ENCODE measurements around the gene SRF.
"Not testable (repeated sequence)": the region's sequence is repeated elsewhere in the genome, so short reads cannot be mapped to it uniquely, and the experiment has no call there.

The SRF gene

DNA sequence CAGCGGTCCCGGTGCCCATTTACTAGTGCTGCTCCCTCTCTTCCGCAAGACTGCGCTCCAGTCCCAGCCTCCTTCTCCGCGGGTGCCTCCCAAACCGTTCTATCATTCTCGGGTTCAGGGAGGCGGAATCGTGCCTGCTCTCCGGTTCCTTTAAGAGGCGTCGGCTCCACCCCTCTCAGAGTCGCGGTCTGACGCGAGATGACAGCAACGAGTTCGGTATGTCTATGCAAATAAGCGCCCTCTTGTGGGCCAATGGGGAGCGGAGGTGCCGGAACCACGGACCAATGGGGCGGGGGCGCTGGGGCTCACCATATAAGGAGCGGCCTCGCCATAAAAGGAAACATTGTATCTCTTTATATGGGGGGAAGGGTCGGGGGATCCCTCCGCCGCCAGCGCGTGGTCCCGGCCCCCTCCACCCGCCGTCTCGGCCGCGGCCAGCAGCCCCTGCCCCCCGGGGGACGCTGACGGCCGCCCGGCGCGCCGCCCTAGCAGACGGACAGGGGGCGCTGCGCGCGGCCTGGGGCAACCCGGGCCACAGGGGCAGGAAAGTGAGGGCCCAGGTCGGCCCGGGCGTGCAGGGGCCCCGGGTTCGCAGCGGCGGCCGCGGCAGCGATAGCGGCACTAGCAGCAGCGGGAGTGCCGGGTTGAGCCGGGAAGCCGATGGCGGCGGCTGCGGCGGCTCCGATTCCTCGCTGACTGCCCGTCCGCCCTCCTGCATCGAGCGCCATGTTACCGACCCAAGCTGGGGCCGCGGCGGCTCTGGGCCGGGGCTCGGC is at the start of gene SRF:
Gene SRF, plus strand, starts transcription at position 339 of the 776 bp plus-strand sequence. Its CDS starts 388 bp downstream, at position 727.
- DNase-seq = peak; percentile 98

DNA sequence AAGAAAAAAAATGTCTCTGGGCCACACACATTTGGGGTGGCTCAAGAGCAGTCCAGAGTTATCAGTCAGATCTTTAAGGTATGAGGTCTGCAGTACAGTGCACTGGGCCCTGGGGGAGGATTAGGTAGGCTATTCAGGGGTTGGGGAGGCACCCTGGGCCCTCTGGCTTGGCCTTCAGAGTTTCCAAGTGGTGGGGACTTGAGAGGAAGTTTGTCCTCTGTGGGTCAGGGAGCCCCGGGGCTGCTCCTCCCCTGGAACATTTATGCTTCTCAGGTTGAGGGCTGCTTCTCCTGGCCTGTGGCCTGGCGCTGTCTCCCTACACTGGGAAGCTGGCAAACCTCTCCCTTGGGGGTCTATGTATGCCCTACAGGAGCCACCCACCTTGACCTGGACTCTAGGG is 48.9 kb upstream of the SRF start:
- no peak for DNase-seq

DNA sequence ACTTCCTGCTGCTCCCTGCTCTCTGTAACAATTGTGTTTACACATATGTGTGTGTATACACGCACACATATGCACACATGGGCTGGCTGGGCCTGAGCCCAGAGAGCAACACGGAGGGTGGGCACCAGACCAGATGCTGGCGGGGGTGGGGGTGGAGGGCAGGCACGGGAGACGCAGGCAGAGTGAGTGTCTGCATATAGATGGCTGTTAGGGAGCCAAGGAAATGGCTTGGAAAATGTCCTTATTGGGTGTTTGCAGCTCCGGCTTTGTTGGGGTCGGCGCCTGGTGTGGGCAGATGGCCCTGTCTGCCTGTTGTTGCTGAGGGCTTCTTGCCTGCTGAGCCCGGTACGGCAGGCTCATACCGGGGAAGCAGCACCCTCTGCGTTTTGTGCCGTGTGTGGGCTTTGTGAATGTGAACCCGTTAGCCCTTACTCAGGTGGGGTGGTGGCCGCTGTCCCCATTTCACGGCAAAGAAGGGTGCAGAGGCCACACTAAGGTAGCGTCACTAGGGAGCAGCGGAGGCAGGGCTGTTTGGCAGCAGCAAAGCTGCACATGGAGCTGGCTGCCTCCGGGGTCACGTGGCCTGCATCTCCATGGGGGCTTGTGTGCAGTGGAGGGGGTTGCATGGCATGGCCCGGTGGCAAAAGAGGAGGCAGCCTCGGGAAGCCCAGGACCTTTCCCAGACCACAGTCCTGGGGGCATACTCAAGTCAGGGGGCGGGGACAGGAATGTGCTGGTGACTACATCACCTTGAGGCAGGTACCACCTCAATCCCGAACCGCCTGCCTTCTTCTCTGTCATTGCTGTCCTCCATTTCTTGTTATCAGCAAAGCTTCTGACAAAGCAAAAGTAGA is 47.4 kb upstream of the SRF start:
- no peak for DNase-seq

DNA sequence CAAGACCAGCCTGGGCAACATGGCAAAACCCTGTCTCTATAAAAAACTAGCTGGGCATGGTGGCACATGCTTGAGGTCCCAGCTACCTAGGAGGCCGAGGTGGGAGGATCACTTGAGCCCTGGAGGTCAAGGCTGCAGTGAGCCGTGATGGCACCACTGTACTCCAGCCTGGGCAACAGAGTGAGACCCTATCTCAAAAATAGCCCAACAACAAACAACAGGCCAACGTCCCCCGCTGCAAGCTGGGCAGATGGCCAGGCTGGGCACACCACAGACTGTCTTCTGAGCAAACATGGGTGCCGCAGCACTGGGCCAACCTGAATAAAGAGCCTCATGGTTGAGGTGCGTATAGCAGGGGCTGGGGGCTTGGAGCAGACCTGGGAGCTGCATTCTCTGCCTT is 46.6 kb upstream of the SRF start:
- DNase-seq = no peak

DNA sequence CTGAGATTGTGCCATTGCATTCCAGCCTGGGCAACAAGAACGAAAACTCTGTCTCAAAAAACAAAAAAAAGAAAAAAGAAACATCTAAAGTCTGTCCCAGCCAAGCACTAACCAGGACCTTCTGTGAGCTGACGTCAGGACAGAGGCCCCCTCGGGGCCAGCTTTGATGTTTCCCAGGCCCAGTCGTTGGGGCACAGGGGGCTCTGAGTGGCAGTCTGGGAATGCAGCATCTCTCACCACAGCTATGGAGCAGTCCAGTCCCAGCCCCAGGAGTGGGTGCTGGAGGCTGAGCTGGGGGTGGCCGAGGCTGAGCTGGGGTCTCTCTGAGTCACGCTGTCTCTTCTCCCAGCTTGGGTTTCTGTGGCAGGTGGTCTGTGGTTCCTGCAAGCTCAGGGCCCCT is 46.0 kb upstream of the SRF start:
- DNase-seq = no peak

DNA sequence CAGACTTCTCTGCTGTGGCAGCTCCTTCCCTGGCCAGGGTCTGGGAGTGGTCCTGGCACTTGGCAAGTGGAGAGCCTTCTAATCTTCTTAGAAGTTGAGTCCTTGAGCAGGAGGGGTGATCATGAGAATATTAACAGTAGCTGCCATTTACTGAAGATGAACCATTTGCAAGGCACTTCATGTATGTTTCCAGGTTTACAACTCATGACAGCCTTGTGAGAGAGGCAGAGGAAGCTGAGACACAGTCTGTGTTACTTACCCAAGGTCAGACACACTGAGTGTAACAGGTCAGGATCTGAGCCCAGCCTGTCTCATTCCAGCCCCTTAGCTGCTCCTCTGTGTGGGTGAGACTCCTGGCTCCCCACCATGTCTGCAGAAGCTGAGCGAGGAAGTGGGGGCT is 45.5 kb upstream of the SRF start:
- no peak for DNase-seq

DNA sequence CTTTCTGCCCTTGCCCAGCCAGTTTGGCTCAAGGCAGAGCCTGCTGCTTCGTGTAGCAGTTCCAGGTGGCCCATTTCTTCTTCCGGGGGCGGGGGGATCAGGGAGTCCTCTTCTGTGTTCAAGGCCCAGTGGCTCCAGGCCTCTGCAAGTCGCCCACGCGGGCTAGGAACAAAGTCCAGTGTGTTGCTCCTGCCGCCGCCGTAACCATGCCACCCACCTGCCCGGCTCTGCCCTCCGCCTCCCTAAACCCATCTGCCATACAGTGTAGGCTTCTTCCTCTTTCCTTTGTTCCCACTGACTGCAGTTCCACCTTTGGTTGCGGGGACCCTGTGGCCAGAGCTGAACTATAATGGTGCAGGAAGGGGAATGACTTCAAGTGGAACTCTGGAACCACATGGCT is 43.9 kb upstream of the SRF start:
- no peak for DNase-seq

DNA sequence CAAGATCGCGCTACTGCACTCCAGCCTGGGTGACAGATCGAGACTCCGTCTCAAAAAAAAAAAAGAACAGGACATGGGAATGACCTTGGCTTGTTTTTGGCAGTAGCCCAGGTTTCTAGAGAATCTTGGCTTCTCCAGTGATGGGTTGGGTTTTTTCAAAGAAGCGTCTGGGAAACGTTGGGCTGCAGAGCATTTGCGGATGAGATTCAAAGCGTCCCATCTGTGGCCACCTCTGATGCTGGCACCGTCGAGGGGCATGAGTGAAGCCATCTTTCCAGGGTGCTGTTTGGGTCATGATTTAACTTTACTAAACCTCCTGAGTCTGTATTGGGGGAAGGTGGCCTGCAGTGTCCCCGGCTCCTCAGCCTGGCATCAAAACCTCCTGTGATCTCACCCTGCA is 43.2 kb upstream of the SRF start:
- no peak for DNase-seq

DNA sequence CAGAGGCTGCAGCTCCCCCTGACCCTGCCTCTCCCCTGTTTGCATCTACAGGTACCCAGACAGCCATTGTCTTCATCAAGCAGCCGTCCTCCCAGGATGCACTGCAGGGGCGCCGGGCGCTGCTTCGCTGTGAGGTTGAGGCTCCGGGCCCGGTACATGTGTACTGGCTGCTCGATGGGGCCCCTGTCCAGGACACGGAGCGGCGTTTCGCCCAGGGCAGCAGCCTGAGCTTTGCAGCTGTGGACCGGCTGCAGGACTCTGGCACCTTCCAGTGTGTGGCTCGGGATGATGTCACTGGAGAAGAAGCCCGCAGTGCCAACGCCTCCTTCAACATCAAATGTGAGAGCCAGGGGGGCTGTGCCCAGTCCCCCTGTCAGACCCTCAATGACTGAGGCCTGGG is 42.1 kb upstream of the SRF start:
- DNase-seq = no peak

DNA sequence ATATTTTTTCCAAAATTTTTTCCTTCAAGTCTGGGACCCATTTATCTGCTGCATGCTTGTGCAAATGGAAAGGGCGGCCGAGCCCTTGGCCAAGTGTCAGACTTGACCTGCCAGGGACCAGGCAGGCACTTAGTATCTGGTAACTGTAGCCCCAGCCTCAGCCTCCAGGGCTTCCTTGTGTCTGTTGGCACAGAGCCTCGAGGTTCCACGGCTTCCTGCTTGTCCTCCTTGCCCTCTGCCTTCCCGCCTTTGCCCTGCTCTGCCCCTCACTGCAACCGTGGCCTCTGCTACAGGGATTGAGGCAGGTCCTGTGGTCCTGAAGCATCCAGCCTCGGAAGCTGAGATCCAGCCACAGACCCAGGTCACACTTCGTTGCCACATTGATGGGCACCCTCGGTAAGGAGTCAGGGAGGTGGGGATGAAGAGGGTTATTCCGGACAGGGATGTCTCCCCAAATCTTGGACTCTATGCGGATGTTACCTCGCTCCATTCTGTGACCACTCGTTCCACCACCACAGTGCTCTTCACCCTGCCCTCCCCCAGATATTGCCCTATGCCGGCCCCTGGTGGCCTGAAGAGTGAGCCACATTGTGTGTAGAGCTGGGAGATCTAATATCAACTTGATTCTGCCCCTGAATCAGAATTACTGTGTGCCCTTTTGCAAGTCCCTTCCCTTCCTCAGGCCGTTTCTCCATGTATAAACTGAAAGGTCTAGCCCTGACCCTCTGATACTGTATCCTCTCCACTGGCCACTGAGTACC is 41.5 kb upstream of the SRF start:
- no peak for DNase-seq

DNA sequence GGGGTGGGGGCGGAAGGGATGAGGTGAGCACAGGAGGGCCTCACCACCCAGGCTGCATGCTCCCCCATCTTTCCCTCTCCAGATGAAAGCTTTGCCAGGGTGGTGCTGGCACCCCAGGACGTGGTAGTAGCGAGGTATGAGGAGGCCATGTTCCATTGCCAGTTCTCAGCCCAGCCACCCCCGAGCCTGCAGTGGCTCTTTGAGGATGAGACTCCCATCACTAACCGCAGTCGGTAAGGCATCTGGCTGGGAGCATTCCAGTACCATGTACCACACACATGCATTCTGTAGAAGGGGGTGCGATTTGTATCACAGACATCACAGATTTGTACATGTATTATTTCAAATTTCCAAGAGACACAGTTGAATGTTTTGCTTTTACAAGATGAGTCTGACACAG is 40.6 kb upstream of the SRF start:
- no peak for DNase-seq

DNA sequence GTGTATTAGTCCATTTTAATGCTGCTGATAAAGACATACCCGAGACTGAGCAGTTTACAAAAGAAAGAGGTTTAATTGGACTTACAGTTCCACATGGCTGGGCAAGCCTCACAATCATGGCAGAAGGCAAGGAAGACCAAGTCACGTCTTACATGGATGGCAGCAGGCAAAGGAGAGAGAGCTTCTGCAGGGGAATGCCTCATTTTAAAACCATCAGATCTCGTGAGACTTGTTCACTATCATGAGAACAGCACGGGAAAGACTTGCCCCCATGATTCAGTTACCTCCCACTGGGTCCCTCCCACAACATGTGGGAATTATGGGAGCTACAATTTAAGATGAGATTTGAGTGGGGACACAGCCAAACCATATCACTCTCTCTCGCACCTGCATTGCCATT is 39.7 kb upstream of the SRF start:
- not testable (repeated sequence) for DNase-seq

DNA sequence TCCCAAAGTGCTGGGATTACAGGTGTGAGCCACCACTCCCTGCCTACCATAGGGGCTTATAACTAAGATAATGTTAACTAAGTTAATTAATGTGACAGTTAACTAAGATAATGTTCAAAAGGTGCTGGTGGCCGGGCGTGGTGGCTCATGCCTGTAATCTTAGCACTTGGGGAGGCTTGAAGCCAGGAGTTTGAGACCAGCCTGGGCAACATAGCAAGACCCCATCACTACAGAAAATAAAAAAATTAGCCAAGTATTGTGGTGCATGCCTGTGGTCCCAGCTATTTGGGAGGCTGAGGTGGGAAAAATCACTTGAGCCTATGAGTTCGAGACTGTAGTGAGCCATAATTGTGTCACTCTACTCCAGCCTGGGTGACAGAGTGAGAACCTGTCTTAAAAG is 32.8 kb upstream of the SRF start:
- DNase-seq = no peak

DNA sequence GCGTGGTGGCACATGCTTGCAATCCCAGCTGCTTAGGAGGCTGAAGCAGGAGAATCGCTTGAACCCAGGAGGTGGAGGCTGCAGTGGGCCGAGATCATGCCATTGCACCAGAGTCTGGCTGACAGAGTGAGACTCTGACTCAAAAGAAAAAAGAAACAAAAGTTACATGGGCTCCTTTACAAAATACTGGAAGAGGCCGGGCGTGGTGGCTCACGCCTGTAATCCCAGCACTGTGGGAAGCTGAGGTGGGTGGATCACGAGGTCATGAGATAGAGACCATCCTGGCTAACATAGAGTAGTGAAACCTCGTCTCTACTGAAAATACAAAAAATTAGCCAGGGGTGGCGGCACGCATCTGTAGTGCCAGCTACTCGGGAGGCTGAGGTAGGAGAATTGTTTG is 31.1 kb upstream of the SRF start:
- not testable (repeated sequence) for DNase-seq

DNA sequence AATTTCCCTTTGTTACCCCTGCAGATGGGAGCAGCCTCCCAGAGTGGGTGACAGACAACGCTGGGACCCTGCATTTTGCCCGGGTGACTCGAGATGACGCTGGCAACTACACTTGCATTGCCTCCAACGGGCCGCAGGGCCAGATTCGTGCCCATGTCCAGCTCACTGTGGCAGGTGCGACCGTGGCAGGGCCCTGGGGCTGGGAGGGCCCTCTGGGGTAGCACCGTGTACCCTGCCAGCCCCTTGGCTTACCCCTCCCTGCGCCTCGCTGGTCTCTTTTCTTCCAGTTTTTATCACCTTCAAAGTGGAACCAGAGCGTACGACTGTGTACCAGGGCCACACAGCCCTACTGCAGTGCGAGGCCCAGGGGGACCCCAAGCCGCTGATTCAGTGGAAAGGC is 29.4 kb upstream of the SRF start:
- no peak for DNase-seq

DNA sequence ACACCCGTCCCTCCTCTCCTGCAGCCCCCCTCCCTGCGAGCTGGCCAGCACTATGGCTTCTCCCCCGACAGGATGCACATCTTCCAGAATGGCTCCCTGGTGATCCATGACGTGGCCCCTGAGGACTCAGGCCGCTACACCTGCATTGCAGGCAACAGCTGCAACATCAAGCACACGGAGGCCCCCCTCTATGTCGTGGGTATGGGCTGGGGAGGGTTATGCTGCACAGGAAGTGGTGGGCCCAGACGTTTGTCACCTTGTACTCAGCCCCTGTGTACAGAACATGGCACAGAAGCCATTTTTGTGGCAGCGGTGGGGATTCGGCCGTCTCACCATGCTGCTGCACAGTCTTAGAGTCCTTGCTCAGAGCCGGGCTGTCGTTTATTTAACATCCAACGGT is 29.0 kb upstream of the SRF start:
- DNase-seq = no peak

DNA sequence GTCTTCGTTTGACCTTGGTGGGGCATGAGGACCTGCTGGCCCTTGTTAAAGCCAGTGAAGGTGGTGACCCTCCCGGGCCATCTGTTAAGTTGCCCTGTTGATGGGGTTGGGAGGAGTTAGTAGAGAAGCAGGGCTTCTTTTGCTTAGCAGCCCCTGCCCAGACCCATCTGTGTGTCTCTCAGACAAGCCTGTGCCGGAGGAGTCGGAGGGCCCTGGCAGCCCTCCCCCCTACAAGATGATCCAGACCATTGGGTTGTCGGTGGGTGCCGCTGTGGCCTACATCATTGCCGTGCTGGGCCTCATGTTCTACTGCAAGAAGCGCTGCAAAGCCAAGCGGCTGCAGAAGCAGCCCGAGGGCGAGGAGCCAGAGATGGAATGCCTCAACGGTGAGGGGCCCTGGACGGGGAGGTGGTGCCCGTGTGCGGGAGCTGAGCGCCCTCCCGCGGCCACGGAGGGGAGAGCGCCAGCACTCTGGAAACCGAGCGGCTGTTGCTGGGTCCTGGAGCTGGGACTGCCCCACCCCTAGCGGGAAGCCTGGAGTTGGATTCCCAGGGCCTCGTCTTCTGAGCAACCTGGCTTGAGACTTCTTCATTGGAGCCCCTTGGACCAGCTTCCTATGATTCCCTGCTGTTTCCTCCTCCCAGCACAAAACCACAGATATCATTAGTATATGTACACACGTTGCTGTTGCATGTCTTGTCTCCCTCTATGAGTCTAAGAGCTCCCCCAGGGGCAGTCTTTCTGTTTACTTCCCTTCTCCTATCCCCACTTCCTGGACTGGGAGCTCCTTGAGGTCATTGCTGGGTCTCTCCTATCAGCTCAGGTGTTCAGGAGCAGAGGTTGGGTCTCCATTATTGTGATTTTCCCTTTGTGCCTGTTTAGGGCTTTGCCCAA is 27.6 kb upstream of the SRF start:
- DNase-seq = peak; percentile 60

DNA sequence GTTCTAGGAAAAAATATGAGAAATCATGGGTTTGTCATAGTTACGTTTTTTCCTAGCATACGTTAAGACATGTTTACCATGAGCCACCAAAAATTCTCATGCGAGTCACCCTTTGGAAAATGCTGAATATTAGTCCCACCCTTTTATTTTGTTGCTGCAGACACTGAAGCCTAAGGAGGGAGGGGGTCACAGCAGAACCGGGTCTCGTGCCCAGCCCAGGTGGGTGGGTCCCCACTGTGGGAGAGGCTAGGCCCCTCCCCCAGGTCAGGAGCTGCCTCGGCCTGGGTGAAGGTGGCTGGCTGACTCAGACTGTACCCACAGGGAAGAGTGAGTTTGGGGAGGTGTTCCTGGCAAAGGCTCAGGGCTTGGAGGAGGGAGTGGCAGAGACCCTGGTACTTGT is 26.2 kb upstream of the SRF start:
- DNase-seq = no peak

DNA sequence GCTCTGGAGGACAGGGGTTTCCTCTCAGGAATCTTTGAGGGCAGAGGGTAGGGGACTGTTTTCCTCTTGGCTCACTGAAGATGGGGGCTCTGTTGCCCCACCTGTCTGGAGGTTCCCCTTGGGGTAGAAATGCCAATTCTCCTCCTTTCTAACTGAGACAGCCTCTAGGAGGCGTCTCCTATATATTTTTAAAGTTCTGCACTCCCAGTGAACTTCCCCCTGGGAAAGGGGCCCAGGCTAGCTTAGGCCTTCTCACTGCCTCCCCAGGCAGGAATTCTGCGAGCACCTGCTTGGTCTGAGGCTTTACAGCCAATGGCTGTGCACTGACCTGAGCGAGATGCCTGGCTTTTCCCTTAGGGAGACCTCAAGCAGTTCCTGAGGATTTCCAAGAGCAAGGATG is 24.8 kb upstream of the SRF start:
- no peak for DNase-seq

DNA sequence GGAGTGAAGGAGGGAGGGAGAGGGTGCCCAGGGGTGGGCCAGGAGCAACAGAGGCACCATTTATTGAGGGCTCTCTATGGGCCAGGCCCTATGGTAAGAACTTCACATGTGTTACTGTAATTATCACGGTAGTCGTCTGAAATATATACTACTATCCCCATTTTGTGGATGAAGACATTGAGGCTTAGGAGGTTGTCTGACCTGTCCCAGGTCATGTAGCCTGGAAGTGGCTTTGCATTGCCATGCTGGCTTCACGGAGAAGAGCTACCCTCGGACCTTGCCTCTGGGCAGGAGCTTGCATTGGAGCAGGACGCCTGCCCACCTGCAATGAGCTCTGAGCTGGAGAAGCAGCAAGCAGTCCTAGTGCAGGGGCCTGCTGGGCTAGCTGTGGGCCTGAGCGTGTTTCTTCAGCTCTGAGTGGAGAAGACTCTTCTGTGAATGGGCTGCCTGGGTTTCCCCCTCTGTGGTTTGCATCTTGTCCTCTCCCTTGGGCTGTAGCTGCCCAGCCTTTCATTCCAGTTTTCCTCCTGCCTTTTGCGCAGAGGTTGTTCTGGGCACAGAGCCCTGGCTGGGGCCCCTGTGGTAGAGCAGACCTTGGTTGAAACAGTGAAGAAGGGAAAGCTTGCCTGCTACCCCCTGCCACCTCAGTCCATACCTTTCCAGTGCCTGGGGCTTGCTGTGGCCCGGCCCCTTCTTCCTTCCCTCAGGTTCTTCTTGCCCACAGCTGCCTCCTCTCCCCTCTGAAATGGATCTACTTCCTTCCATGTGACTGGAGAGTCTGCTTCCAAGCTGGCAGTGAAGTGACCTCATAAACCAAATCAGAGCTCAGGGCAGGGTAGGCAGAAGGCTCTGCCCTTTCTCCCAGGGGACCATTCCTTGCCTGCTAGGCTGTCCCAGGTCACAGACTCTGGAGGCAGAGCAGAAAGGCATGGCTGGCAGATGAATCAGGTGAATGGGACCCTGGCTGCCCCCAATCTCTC is 24.1 kb upstream of the SRF start:
- no peak for DNase-seq
